ENCODE results near the gene SSC4D. TPM values are rescaled to one million over a fixed set of nuclear protein-coding genes. Genes with fewer than 3 reads are reported as not detected.

The SSC4D gene
- total and polyA plus RNA-seq, 9 of the 15 experiments (the other 6 are each of a cell fraction or from before 2014, with no cell fraction given) = 0.06 to 1.1 (median 0.85) TPM; not detected in 1

DNA sequence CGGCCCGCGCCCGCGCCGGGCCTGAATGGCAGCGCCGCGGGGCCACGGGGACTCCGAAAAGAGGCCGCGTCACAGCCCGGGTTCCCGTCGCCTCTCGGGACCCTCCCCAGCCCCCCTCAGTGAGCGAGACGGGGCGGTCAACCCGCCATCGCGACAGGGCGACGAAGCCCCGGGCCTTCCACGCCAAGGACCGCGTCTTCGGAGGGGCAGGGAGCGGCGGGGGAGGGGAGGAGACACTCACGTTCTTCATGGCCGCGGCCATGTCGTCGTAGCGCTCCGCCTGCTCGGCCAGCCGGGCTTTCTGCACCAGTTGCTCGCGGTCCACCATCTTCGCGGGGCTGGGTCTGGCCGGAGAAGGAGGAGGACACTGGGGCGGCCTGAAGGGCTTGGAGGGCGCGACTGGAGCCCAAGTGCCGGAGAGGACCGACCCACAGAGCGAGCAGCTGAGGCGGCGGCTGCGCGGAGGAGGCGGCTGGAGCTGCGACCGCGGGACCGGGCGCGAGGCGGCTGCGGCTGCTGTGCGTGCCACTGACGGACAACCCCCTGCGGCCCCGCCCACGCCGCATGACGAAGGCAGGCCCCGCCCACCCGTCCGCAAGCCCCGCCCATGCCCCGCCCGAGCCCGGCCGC lies 50.9 kb downstream of the SSC4D start, which contains the start of gene YWHAG (continued):
- no peak for TF ChIP-seq PTRF (tag; IDR thresholded peaks at IDR 0.05)
- 0 out of 2 replicates have a peak, but pooled peaks have one; percentile 31 for TF ChIP-seq DEAF1 (CRISPR knock-in tag; IDR thresholded peaks at IDR 0.05)
- TF ChIP-seq CREBBP (IDR thresholded peaks at IDR 0.05; ENCODE audit: low read depth, low read length) = no peak
- TF ChIP-seq NFYB (IDR thresholded peaks at IDR 0.05; ENCODE audit: extremely low read depth, insufficient read length) = no peak
- TF ChIP-seq GABPB1 (CRISPR knock-in tag; IDR thresholded peaks at IDR 0.05) = 0 out of 2 replicates have a peak, but pooled peaks have one; percentile 36
- TF ChIP-seq FOXJ2 (tag; IDR thresholded peaks at IDR 0.05) = no peak
- peak; percentile 48 for TF ChIP-seq GTF2B (IDR thresholded peaks at IDR 0.05; ENCODE audit: extremely low read depth, insufficient read length)
- TF ChIP-seq, protein P1, sequence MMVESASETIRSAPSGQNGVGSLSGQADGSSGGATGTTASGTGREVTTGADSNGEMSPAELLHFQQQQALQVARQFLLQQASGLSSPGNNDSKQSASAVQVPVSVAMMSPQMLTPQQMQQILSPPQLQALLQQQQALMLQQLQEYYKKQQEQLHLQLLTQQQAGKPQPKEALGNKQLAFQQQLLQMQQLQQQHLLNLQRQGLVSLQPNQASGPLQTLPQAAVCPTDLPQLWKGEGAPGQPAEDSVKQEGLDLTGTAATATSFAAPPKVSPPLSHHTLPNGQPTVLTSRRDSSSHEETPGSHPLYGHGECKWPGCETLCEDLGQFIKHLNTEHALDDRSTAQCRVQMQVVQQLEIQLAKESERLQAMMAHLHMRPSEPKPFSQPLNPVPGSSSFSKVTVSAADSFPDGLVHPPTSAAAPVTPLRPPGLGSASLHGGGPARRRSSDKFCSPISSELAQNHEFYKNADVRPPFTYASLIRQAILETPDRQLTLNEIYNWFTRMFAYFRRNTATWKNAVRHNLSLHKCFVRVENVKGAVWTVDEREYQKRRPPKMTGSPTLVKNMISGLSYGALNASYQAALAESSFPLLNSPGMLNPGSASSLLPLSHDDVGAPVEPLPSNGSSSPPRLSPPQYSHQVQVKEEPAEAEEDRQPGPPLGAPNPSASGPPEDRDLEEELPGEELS (CRISPR knock-in tag; IDR thresholded peaks at IDR 0.05; ENCODE audit: borderline replicate concordance) = peak; percentile 93; the same call in 1 of the 2 replicates
- no peak for TF ChIP-seq ZFPM2 (CRISPR knock-in tag; IDR thresholded peaks at IDR 0.05)
- peak; percentile 80 for TF ChIP-seq BHLHE40 (IDR thresholded peaks at IDR 0.05; ENCODE audit: low read length)
- 0 out of 2 replicates have a peak, but pooled peaks have one; percentile 37 for TF ChIP-seq RBM34 (IDR thresholded peaks at IDR 0.05; ENCODE audit: borderline replicate concordance, insufficient read depth, low read length)
- no peak for TF ChIP-seq FOXA1 (IDR thresholded peaks at IDR 0.05; ENCODE audit: borderline replicate concordance)
- TF ChIP-seq HDAC8 (tag; IDR thresholded peaks at IDR 0.05) = no peak
- TF ChIP-seq BRF1 (IDR thresholded peaks at IDR 0.05; ENCODE audit: borderline replicate concordance, extremely low read depth, insufficient read length) = no peak
- TF ChIP-seq ZNF24 (IDR thresholded peaks at IDR 0.05) = no peak
- TF ChIP-seq ETS2 (tag; IDR thresholded peaks at IDR 0.05; ENCODE audit: borderline replicate concordance, poor library complexity, severe bottlenecking) = no peak
- no peak for TF ChIP-seq ZZZ3 (IDR thresholded peaks at IDR 0.05)
- no peak for TF ChIP-seq SMARCB1 (IDR thresholded peaks at IDR 0.05; ENCODE audit: insufficient read length, low read depth)
- TF ChIP-seq ARID3B (CRISPR knock-in tag; IDR thresholded peaks at IDR 0.05; ENCODE audit: borderline replicate concordance) = peak; percentile 78; the same call in 1 of the 2 replicates
- TF ChIP-seq MAFK (IDR thresholded peaks at IDR 0.05; ENCODE audit: low read length) = no peak
- TF ChIP-seq RBM15 (IDR thresholded peaks at IDR 0.05; ENCODE audit: insufficient read depth, low read length) = peak; percentile 96; the same call in 1 of the 2 replicates
- peak; percentile 61 for TF ChIP-seq PHF20 (IDR thresholded peaks at IDR 0.05; ENCODE audit: partially characterized antibody)
- no peak for TF ChIP-seq DACH1 (IDR thresholded peaks at IDR 0.05; ENCODE audit: partially characterized antibody)

All from K562 (cell line).